Head of caudate nucleus (tissue), 42 donors: ENCODE data around the gene ITGA5.

ENCODE experiments used
- DNase-seq, 42 donors: peaks; one replicate each; pipeline versions ENCODE4 v3.0.0 to v3.0.0-alpha.2; 2020 to 2021; ENCODE audit warnings: mixed read lengths in 7 of 42
- intact Hi-C: fragments of 100-400 bp; cut with DNase I; formaldehyde crosslinking; loops from one replicate; pipeline ENCODE4 v1.15.0; 2022

The ITGA5 gene

GRCh38 chr12:54432815-54433164 lies 13.7 kb upstream of the ITGA5 start:
- intact Hi-C loops = no loop called here

GRCh38 chr12:54431911-54432814 lies 13.1 kb upstream of the ITGA5 start:
- intact Hi-C loops = no loop called here
- DNase-seq = peak in 26 of 42 donors; percentile 22 to 77 (median 46)

More at GRCh38 chr12:54432815-54433164, 13.7 kb upstream of the ITGA5 start:
- DNase-seq = no peak

GRCh38 chr12:54430471-54431069 lies 11.5 kb upstream of the ITGA5 start:
- intact Hi-C loops = no loop called here

GRCh38 chr12:54429014-54429471 lies 10.0 kb upstream of the ITGA5 start:
- DNase-seq = no peak
- intact Hi-C loops = no loop called here

More at GRCh38 chr12:54430471-54431069, 11.5 kb upstream of the ITGA5 start:
- no peak for DNase-seq

- peak in 3 of 42 donors; percentile 9 to 38 (median 18) for DNase-seq
- intact Hi-C loops = no loop called here
Measured at GRCh38 chr12:54428050-54429013, 9.3 kb upstream of the ITGA5 start.

- intact Hi-C loops = no loop called here
- DNase-seq = no peak
Measured at GRCh38 chr12:54427106-54427505, 8.0 kb upstream of the ITGA5 start.

- intact Hi-C loops = no loop called here
- no peak for DNase-seq
Measured at GRCh38 chr12:54426690-54427089, 7.6 kb upstream of the ITGA5 start.

GRCh38 chr12:54425702-54426101 lies 6.6 kb upstream of the ITGA5 start:
- intact Hi-C loops = no loop called here

GRCh38 chr12:54424224-54424623 lies 5.2 kb upstream of the ITGA5 start:
- intact Hi-C loops = no loop called here
- DNase-seq = no peak

More at GRCh38 chr12:54425702-54426101, 6.6 kb upstream of the ITGA5 start:
- DNase-seq = no peak

- intact Hi-C loops = no loop called here
Measured at GRCh38 chr12:54423816-54424150, 4.7 kb upstream of the ITGA5 start.

GRCh38 chr12:54421879-54422250 lies 2.8 kb upstream of the ITGA5 start:
- no peak for DNase-seq
- intact Hi-C loops = no loop called here

More at GRCh38 chr12:54423816-54424150, 4.7 kb upstream of the ITGA5 start:
- DNase-seq = no peak

GRCh38 chr12:54421175-54421878 lies 2.3 kb upstream of the ITGA5 start:
- DNase-seq = no peak

GRCh38 chr12:54420766-54421144 lies 1.7 kb upstream of the ITGA5 start:
- DNase-seq = no peak
- intact Hi-C loops = no loop called here

More at GRCh38 chr12:54421175-54421878, 2.3 kb upstream of the ITGA5 start:
- intact Hi-C loops = no loop called here

- no peak for DNase-seq
- intact Hi-C loops = no loop called here
Measured at GRCh38 chr12:54418441-54419087, 502 bp downstream of the ITGA5 start.

GRCh38 chr12:54417712-54418440 lies 1.2 kb downstream of the ITGA5 start:
- DNase-seq = no peak
- intact Hi-C loops = no loop called here

GRCh38 chr12:54416687-54417603 lies 2.1 kb downstream of the ITGA5 start:
- intact Hi-C loops = no loop called here
- DNase-seq = no peak
